NCI-H2029 treated with DMSO at 0.1 percent for 48 hours (cell line): ENCODE data around the gene LMTK3.
A peak's percentile ranks its signal among the peaks of the same experiment; 100 is the strongest.
"Not testable (repeated sequence)": the region's sequence is repeated elsewhere in the genome, so short reads cannot be mapped to it uniquely, and the experiment has no call there.

ENCODE experiments used
- DNase-seq: peaks from one replicate; lab custom pipeline; 2025; lab: John Stamatoyannopoulos, UW

LMTK3 gene

GRCh38 chr19:48538057-48538456, 26.4 kb upstream of the LMTK3 start:
- not testable (repeated sequence) for DNase-seq

DNA sequence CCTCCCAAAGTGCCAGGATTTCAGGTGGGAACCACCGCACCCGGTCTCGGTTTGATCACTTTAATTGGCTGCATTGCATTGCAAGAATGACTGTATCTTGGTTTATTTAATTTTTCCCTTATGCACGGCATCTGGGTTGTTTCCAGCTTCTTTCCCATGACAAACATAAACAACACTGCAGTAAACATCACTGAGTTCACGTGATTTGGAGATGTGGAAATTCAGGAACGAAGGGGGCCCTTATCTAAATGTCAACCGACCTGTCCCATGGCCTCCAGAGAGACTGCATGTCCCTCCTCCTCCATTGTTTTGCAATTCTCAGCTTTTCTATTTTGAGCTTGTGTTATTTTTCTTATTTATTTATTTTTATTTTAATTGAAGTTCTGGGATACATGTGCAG, 25.9 kb upstream of the LMTK3 start:
- no peak for DNase-seq

DNA sequence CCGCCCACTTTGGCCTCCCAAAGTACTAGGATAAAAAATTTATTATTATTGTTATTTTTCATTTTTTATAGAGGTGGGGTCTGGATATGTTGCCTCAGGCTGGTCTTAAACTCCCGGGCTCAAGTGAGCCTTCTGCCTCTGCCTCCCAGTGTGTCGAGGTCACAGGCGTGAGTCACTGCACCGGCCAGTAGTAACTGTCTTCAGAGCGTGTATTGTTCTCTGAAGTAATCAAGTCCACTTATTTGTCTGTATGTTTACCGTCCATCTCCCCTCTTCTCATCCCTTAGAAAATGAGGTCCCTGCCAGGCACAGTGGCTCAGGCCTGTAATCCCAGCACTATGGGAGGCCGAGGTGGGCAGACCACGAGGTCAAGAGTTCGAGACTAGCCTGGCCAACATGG, 22.1 kb upstream of the LMTK3 start:
- no peak for DNase-seq

- DNase-seq, result no peak
Measured at GRCh38 chr19:48530770-48531169, 19.1 kb upstream of the LMTK3 start.

GRCh38 chr19:48530066-48530720, 18.6 kb upstream of the LMTK3 start:
- no peak for DNase-seq

DNA sequence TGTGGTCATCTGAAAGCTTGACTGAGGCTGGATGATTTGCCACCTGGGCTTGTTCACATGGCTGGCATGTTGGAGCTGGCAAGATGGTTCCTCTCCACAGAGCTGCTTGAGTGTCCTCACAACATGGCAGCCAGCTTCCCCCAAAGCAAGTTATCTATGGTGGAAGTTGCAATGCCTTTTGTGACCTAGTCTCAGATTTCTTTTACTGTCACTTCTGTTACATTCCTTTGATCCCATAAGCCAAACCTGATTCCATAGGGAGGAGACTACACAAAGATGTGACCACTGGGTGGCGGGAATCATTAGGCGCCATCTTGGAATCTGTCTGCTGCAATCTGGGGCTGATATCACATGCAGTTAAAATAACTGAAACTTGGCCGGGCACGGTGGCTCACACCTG, 17.5 kb upstream of the LMTK3 start:
- no peak for DNase-seq

DNA sequence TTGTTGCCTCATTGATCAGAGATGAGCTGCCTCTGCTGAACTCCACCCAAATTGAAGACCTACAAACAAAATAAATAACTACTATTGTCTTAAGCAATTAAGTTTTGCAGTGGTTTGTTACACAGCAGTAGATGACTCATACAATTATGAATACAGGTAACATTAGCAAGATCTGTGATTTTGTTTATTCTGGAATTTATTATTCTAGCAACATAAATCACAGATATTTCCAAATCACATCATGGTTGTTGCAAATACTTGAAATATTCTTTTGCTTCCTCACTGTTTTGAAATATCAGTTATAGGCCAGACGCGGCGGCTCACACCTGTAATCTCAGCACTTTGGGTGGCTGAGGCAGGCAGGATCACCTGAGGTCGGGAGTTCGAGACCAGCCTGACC, 13.1 kb upstream of the LMTK3 start:
- no peak for DNase-seq

- no peak for DNase-seq
Measured at GRCh38 chr19:48524221-48524620, 12.6 kb upstream of the LMTK3 start.

GRCh38 chr19:48520134-48520533, 8.5 kb upstream of the LMTK3 start:
- no peak for DNase-seq

GRCh38 chr19:48519426-48519825, 7.8 kb upstream of the LMTK3 start:
- DNase-seq, result not testable (repeated sequence)

- no peak for DNase-seq
Measured at GRCh38 chr19:48518207-48518606, 6.6 kb upstream of the LMTK3 start.

DNA sequence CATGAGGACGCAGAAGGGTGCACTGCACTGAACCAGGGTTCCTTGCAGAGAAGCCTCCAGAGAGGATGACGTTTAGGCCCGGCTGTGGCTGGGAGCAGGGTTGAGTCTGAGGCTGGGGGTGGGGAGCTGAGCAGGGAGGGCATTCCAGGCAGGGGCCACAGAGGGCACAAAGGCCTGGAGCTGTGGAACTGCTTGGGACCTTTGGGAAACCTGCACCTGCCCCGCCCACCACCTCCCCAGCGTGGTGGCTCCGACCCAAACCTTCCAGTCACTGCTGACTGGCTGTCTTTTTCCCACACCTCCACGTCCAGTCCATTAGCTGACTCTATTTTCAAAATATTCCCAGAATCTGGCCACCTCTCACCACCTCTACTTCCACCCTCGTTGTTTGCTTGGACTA, 4.9 kb upstream of the LMTK3 start:
- no peak for DNase-seq

DNA sequence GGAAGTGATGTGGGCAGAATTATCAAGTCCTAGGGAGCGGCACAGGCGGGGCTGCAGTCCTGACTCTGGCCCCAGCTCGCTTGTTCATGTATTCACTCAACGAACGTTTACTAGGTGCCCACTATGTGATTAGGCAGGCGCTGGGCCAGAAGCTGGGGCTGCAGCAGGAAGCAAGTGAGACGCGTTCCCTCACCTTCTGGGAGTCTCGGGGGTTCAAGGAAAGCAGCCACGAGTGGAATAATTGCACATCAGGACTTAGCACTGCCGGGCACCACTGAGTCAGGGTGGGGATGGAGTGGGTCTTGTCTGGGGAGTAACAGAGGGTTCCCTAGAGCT, 2.5 kb upstream of the LMTK3 start:
- DNase-seq, result no peak

- peak; percentile 50 for DNase-seq
Measured at GRCh38 chr19:48513289-48514122, 1.9 kb upstream of the LMTK3 start.

DNA sequence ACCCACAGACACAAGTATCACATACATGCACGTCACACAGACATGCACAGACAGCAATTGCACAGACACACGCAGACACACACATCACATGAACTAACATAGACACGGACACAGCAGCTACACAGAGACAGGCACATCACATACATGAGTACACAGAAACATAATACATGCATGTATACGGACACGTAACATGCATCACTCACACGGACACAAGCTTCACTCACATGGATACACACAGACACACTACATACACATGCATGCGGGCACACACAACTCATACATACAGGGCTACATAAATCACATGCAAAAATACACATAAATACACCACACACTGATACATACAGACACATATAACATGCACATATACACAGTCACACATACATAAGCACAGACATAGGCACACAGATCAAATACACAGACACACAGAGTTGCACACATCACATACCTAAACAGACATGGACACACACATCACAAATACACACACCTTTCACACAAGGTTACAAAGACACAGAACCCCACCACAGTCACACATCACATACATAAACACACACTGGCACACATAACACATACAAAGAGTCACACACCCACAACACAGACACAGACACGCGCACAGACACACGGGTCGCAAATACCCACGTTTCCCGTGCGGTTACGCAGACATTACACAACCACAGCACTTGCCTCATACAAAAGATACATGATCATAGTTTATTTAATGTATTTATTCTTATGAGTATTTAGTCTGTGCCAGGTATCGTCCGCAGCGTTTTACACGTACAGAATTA, 1.1 kb upstream of the LMTK3 start:
- no peak for DNase-seq

DNA sequence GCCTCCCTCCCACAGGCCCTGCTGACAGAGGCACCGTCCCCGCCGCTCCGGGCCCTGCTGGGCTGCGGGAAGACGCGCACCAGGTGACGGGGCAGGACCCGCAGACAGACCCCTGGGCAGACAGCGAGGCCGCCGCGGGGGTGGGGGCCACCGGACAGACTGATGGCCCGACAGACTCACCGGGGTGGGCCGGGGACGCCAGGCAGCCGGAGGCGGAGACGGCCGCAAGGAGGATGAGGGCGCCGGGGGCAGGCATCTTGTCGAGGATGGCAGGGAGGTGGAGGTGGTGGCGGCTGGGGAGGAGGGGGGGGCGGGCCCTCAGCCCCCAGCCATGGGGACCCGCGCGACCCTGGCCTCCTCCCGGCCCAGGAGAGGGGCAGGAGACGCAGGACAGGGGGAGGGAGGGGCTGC, 309 bp downstream of the LMTK3 start:
- no peak for DNase-seq

DNA sequence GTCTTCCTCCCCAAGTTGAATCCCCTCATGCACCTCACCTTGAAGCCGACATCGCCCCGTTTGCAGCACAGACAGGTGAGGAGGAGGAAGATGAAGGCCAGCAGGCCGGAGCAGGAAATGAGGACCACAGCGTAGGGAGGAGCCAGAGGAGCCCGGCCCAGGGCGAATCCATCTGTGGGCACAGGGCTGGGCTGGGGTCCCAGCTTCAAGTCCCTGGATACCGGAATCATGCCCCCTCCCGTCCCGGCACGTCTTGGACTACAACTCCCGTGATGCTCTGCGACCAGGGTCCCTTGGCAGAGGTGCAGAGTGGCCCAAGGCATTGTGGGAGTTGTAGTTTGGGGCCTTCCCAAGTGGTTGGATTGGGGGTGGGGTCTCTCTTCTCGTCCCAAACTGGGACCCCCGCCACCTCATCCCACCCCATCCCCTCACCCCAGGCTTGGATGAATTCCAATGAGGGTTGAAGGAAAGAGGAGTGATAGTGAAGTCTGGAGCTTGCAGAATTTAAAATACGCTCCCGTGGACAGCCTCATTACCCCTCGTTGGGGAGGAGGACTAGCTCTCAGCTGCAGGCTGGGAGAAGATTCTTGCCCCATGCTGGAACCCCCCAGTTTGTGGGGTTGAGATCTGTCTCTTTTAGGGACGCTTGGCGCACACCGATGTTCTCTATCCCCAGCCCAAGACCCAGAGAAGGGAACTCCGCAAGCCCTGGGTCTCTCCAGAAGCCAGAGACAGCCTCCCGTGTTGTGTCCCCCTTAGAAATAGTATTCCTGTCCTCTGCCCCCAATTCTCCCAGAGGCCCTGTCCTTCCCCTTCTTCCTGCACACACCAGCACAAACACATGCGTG, 990 bp downstream of the LMTK3 start:
- DNase-seq, result peak; percentile 24

DNA sequence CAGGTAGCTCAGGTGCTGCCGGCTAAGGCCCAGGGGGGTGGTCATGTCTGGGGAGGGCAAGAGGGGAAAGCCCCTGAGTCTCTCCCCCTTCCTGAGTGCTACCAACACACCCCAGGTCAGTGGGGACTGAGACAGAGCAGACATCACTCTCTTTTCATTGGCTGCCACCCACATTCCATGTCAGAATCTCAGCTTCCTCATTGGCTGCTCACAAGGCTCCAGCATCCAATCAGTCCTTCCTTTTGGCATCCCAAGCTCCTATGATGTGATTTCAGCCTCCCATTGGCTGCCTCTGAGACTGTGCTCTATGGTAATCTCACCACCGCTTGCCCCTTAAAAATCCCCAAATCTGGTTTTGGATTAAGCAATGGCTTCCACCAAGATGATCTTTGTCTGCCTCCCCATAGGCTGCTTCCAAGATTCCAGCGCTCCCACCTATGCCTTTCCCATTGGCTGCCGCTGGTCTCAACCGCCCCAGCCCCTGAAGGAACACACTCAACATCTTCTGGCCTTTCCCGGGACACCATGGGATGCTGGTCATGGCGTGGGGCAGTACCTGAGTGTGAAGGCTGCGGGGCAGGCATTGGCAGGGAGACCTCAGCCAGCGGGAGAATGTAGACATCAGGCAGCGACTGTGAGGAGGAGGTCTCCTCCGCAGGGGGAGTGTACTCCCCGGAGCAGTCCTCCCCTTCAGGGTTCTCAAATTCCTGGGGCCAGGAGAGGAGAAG, 2.0 kb downstream of the LMTK3 start:
- no peak for DNase-seq

GRCh38 chr19:48508729-48509411, 2.8 kb downstream of the LMTK3 start:
- no peak for DNase-seq

GRCh38 chr19:48507911-48508439, 3.7 kb downstream of the LMTK3 start:
- no peak for DNase-seq
